Peyer's patch (tissue), 4 donors: ENCODE measurements around the gene GOLGA6B. TPM values are rescaled to one million over a fixed set of nuclear protein-coding genes. Genes with fewer than 3 reads are reported as not detected.
A peak's percentile ranks its signal among the peaks of the same experiment; 100 is the strongest.
"Not testable (repeated sequence)": the region's sequence is repeated elsewhere in the genome, so short reads cannot be mapped to it uniquely, and the experiment has no call there.

ENCODE experiments used
- DNase-seq, 3 donors: peaks; one replicate each; pipeline ENCODE4 v3.0.0-alpha.2; 2017 to 2019
- H3K27ac ChIP-seq, 4 donors: fragments of 200-600 bp; sonication (generic); one replicate each; pipeline ENCODE4 v1.5.1; 2016 to 2019
- H3K27me3 ChIP-seq, 2 donors: fragments of 200-600 bp; sonication (generic); one replicate each; pipeline ENCODE4 v1.5.1; 2019
- H3K36me3 ChIP-seq, 3 donors: fragments of 200-600 bp; sonication (generic); one replicate each; pipeline ENCODE4 v1.5.1; 2016 to 2019
- H3K4me1 ChIP-seq, 4 donors: fragments of 200-600 bp; sonication (generic); one replicate each; pipeline ENCODE4 v1.5.1; 2016 to 2019
- H3K4me3 ChIP-seq, 4 donors: fragments of 200-600 bp; sonication (generic); 1 replicate in 3 of 4; 2 replicates in 1 of 4; pipeline ENCODE4 v1.5.1; 2016 to 2019; ENCODE audit warnings: mild to moderate bottlenecking in 1 of 4
- H3K9me3 ChIP-seq, 4 donors: fragments of 200-600 bp; sonication (generic); one replicate each; pipeline ENCODE4 v1.5.1; 2016 to 2019; ENCODE audit warnings: mild to moderate bottlenecking in 1 of 4
- POLR2A ChIP-seq, 2 donors: fragments of 450-650 bp; IDR thresholded peaks; one replicate each; pipeline ENCODE4 v1.5.1; 2017; ENCODE audit warnings: antibody characterized with exemption in 2 of 2, mild to moderate bottlenecking in 2 of 2, moderate library complexity in 2 of 2
- total RNA-seq, 4 donors: library from RNA; depleted of rRNA; stranded (reverse); fragments of >200 nt; gene quantifications; one replicate each; pipeline ENCODE4 v1.1.0, GENCODE V29; 2016
- TF ChIP-seq, protein P1 (sequence below), 6 experiments: fragments of 450-650 bp in 4 of 6; fragments of 200-600 bp in 2 of 6; sonication (generic) in 1 of 6; IDR thresholded peaks; one replicate each; pipeline ENCODE4 v1.5.1; 2017 to 2019; ENCODE audit warnings: antibody characterized with exemption in 6 of 6, mild to moderate bottlenecking in 3 of 6, moderate library complexity in 1 of 6

GOLGA6B gene
- total RNA-seq, 4 donors from 2014 or later, result not detected

DNA sequence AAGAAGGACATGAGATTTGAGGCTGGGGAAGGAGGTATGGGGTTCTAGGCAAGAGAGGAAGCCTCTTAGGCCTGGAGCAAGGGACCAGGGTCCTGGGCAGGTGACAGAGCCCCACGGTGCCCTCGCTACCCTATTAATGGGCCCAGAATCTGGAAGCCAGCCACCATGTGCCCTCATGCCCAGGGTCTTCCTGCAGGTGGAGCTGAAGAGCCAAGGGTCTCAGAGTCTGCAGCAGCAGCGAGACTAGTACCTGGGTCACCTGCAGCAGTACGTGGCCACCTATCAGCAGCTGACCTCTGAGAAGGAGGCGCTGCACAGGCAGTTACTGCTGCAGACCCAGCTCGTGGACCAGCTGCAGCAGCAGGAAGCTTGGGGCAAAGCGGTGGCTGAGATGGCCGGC, 9.4 kb downstream of the GOLGA6B start:
- H3K4me1 ChIP-seq, H3K27ac ChIP-seq, H3K4me3 ChIP-seq, H3K9me3 ChIP-seq, H3K27me3 ChIP-seq, H3K36me3 ChIP-seq, DNase-seq: not testable (repeated sequence)

GRCh38 chr15:72665706-72666105, 11.2 kb downstream of the GOLGA6B start:
- not testable (repeated sequence) for H3K9me3 ChIP-seq, H3K36me3 ChIP-seq, DNase-seq, H3K4me1 ChIP-seq, H3K27ac ChIP-seq, H3K27me3 ChIP-seq, H3K4me3 ChIP-seq

- not testable (repeated sequence) for H3K4me1 ChIP-seq, H3K9me3 ChIP-seq, H3K36me3 ChIP-seq, H3K27me3 ChIP-seq, H3K27ac ChIP-seq, H3K4me3 ChIP-seq, DNase-seq
Observed at GRCh38 chr15:72669803-72670202, 15.3 kb downstream of the GOLGA6B start.

DNA sequence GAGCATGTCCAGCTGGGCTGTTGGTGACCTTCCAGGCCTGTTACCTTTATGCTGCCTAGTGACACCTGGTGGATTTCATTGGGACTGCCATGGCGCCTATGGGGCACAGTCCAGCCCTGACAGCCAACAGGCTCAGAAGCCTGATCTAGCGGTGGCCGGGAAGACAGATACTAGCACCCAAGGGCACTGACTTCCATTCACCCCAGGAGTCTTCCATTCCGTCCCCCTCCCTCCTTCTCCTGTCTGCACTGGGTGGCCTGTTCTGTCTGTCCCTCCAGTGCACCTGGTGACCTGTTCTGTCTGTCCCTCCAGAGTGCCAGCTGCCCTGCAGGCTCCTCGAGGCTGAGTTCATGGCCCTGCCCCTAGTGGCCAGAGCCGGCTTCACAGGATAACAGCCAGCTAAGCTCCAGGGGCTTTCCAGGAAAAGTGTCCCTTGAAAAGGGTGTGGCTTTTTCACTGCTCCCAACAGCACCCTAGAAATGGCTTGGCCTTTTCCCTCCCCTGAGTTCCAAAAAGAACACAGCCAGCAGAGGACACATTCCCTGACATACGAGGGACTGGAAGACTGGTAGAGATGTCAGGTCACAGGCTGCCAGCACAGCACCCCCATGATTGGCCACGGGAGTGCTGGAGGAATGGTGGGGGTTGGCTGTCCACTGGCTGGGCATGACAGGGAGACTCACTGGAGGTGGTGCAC, 16.3 kb downstream of the GOLGA6B start:
- H3K27me3 ChIP-seq, H3K27ac ChIP-seq, H3K4me1 ChIP-seq, H3K36me3 ChIP-seq, H3K9me3 ChIP-seq: not testable (repeated sequence)
- TF ChIP-seq, protein P1, sequence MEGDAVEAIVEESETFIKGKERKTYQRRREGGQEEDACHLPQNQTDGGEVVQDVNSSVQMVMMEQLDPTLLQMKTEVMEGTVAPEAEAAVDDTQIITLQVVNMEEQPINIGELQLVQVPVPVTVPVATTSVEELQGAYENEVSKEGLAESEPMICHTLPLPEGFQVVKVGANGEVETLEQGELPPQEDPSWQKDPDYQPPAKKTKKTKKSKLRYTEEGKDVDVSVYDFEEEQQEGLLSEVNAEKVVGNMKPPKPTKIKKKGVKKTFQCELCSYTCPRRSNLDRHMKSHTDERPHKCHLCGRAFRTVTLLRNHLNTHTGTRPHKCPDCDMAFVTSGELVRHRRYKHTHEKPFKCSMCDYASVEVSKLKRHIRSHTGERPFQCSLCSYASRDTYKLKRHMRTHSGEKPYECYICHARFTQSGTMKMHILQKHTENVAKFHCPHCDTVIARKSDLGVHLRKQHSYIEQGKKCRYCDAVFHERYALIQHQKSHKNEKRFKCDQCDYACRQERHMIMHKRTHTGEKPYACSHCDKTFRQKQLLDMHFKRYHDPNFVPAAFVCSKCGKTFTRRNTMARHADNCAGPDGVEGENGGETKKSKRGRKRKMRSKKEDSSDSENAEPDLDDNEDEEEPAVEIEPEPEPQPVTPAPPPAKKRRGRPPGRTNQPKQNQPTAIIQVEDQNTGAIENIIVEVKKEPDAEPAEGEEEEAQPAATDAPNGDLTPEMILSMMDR (IDR thresholded peaks at IDR 0.05), result peak; percentile 33 to 86 (median 72)
- peak; percentile 74 to 92 (median 89) for DNase-seq
- H3K4me3 ChIP-seq, result peak overlapping the region in 2 of 4 donors; percentile 35 to 44

- Histone ChIP-seq H3K9me3 (no peaks in the 10 kb centered on the region), H3K4me3 (no peak overlapping the region), H3K27ac (no peak overlapping the region), H3K36me3 (no peaks in the 10 kb centered on the region), H3K27me3 (no peaks in the 10 kb centered on the region), H3K4me1 (no peaks in the 10 kb centered on the region)
- DNase-seq, result no peak
- no peak for TF ChIP-seq POLR2A (IDR thresholded peaks at IDR 0.05)
- TF ChIP-seq, protein P1 (IDR thresholded peaks at IDR 0.05), result no peak
Observed at GRCh38 chr15:72671525-72671924, 17.0 kb downstream of the GOLGA6B start.

- H3K27ac ChIP-seq, result no peak overlapping the region
- no peaks in the 10 kb centered on the region for H3K4me1 ChIP-seq
- no peaks in the 10 kb centered on the region for H3K9me3 ChIP-seq
- no peak for DNase-seq
- no peak for TF ChIP-seq POLR2A (IDR thresholded peaks at IDR 0.05)
- TF ChIP-seq, protein P1 (IDR thresholded peaks at IDR 0.05), result no peak
- no peaks in the 10 kb centered on the region for H3K27me3 ChIP-seq
- no peaks in the 10 kb centered on the region for H3K36me3 ChIP-seq
- H3K4me3 ChIP-seq, result no peak overlapping the region
Observed at GRCh38 chr15:72676838-72677237, 22.3 kb downstream of the GOLGA6B start.

GRCh38 chr15:72680931-72681330, 26.4 kb downstream of the GOLGA6B start:
- Histone ChIP-seq H3K4me1 (peaks cover 0 to 5% (median 0%) of the 10 kb centered on the region in 4 donors), H3K9me3 (no peaks in the 10 kb centered on the region), H3K4me3 (no peak overlapping the region), H3K27me3 (no peaks in the 10 kb centered on the region), H3K36me3 (no peaks in the 10 kb centered on the region), H3K27ac (no peak overlapping the region)
- DNase-seq, result no peak
- no peak for TF ChIP-seq POLR2A (IDR thresholded peaks at IDR 0.05)
- TF ChIP-seq, protein P1 (IDR thresholded peaks at IDR 0.05), result no peak
